Endothelial cell of umbilical vein (primary cell): ENCODE results near the gene RIMBP2. TPM values are rescaled to one million over a fixed set of nuclear protein-coding genes. Genes with fewer than 3 reads are reported as not detected.
"Not testable (repeated sequence)": the region's sequence is repeated elsewhere in the genome, so short reads cannot be mapped to it uniquely, and the experiment has no call there.

Experiments used
- BruUV-seq: library from RNA; stranded (reverse); fragments of 400-500 nt; replicated peaks from 2 replicates; lab custom pipeline; 2021; lab: Mats Ljungman, UMichigan
- CTCF ChIA-PET: fragments of 300-600, 350-600 bp; sonication (Branson Sonifier 250); formaldehyde crosslinking; loops from one replicate; lab custom pipeline; 2021; ENCODE audit warnings: antibody characterized with exemption, inconsistent platforms; lab: Charles Lee
- POLR2A ChIA-PET: fragments of 300-600, 350-600 bp; sonication (Branson Sonifier 250); formaldehyde crosslinking; loops from one replicate; lab custom pipeline; 2021; ENCODE audit warnings: antibody characterized with exemption, inconsistent platforms; lab: Charles Lee
- DNase-seq: peaks from one replicate; pipeline ENCODE4 v3.0.0-alpha.2; 2011; ENCODE audit warnings: low read depth, low spot score
- FAIRE-seq: peaks from 2 replicates; lab custom pipeline; 2011; peaks lifted over from hg19 to GRCh38; lab: Jason Lieb, UNC
- H2AFZ ChIP-seq: 2 replicates; pipeline ENCODE4 v1.6.0; 2012; ENCODE audit warnings: low read depth, low read length, control low read depth, inconsistent platforms
- H3K27ac ChIP-seq: 2 replicates; pipeline ENCODE4 v1.5.1; 2011; ENCODE audit warnings: low read depth, mild to moderate bottlenecking, control low read depth, low read length, moderate library complexity; ENCODE audit not compliant: insufficient read depth
- H3K27me3 ChIP-seq, 2 experiments: 2 replicates each; pipeline versions ENCODE4 v1.6.0 to v1.6.1; 2011; ENCODE audit warnings: low read length in 2 of 2, mixed read lengths in 1 of 2; ENCODE audit not compliant: control insufficient read depth in 2 of 2, insufficient read depth in 2 of 2
- H3K36me3 ChIP-seq, 2 experiments: 2 replicates in 1 of 2; 3 replicates in 1 of 2; pipeline ENCODE4 v1.5.1; 2011; ENCODE audit warnings: low read length in 2 of 2, mild to moderate bottlenecking in 1 of 2, moderate library complexity in 1 of 2; ENCODE audit not compliant: control insufficient read depth in 2 of 2, insufficient read depth in 2 of 2; ENCODE audit errors: extremely low read depth in 1 of 2
- H3K4me1 ChIP-seq: 3 replicates; pipeline ENCODE4 v1.5.1; 2011; ENCODE audit warnings: mild to moderate bottlenecking, low read length; ENCODE audit not compliant: control insufficient read depth, insufficient read depth; ENCODE audit errors: extremely low read depth
- H3K4me2 ChIP-seq: 2 replicates; pipeline ENCODE4 v1.6.1; 2011; ENCODE audit warnings: low read length, control low read depth, mixed read lengths; ENCODE audit not compliant: insufficient read depth
- H3K4me3 ChIP-seq, 3 experiments: fragments of 200-600 bp in 1 of 3; sonication (generic), shearing (Covaris generic) in 1 of 3; replicated peaks in 1 of 3; 2 replicates each; pipeline ENCODE4 v1.5.1; 2011 to 2016; ENCODE audit warnings: control low read depth in 3 of 3, low read length in 3 of 3, mild to moderate bottlenecking in 2 of 3, inconsistent platforms in 1 of 3, low read depth in 1 of 3, moderate library complexity in 1 of 3; ENCODE audit not compliant: insufficient read depth in 1 of 3
- H3K79me2 ChIP-seq: 2 replicates; pipeline ENCODE4 v1.6.0; 2012; ENCODE audit warnings: low read length, inconsistent platforms; ENCODE audit not compliant: control insufficient read depth, insufficient read depth
- H3K9ac ChIP-seq: replicated peaks from 2 replicates; pipeline ENCODE3; 2011; ENCODE audit warnings: low read length, control low read depth; ENCODE audit not compliant: insufficient read depth; ENCODE audit errors: extremely low read depth
- H3K9me1 ChIP-seq: replicated peaks from 3 replicates; pipeline ENCODE4 v1.6.0; 2011; ENCODE audit warnings: mild to moderate bottlenecking, low read length; ENCODE audit not compliant: control insufficient read depth, insufficient read depth; ENCODE audit errors: extremely low read depth
- H3K9me3 ChIP-seq: replicated peaks from 2 replicates; pipeline ENCODE4 v1.5.1; 2012; ENCODE audit warnings: low read length, inconsistent platforms; ENCODE audit not compliant: control insufficient read depth, insufficient read depth
- H4K20me1 ChIP-seq: replicated peaks from 2 replicates; pipeline ENCODE3; 2011; ENCODE audit warnings: mild to moderate bottlenecking, low read length; ENCODE audit not compliant: control insufficient read depth, insufficient read depth; ENCODE audit errors: extremely low read depth
- CTCF ChIP-seq, 2 donors: IDR thresholded peaks; 1 replicate in 1 of 2; 2 replicates in 1 of 2; pipeline ENCODE4 v1.5.1; 2011; ENCODE audit warnings: low read length in 2 of 2, mild to moderate bottlenecking in 2 of 2, moderate library complexity in 2 of 2, control low read depth in 1 of 2, inconsistent platforms in 1 of 2, low read depth in 1 of 2; ENCODE audit not compliant: insufficient read depth in 1 of 2; ENCODE audit errors: extremely low read depth in 1 of 2
- GATA2 ChIP-seq: IDR thresholded peaks from 2 replicates; pipeline ENCODE4 v1.7.0; 2011; ENCODE audit warnings: low read depth, mild to moderate bottlenecking, moderate library complexity, mixed read lengths, low read length; ENCODE audit not compliant: insufficient read length, insufficient read depth
- MYC ChIP-seq: IDR thresholded peaks from one replicate; pipeline ENCODE4 v1.6.1; 2011; ENCODE audit warnings: mild to moderate bottlenecking, low read depth, low read length
- dilution Hi-C: fragments of 300-500 bp; cut with MboI; formaldehyde crosslinking; loops from one replicate; pipeline ENCODE4 v1.15.0; 2019; ENCODE audit warnings: low sequenced_read_pairs; ENCODE audit not compliant: extremely low pct_ligation_motif_present
- intact Hi-C: fragments of 100-400 bp; cut with micrococcal nuclease; formaldehyde crosslinking; loops from one replicate; pipeline ENCODE4 v1.10.0; 2022
- polyA plus RNA-seq, 4 experiments: library from polyadenylated mRNA; depleted of rRNA in 3 of 4; stranded (reverse) in 3 of 4; unstranded in 1 of 4; fragments of >200 nt; gene quantifications; 2 replicates each; pipeline versions ENCODE4 v1.2.1 to v1.2.3, GENCODE V29; 2011 to 2012; ENCODE audit warnings: missing spikeins in 1 of 4
- total RNA-seq: library from RNA; stranded (reverse); gene quantifications from 2 replicates; pipeline ENCODE4 v1.2.3, GENCODE V29; 2021

The RIMBP2 gene
- total and polyA plus RNA-seq, 2 donors (not counting 3 experiments of a cell fraction or from before 2014, with no cell fraction given), result 0.04 TPM; not detected in 1

GRCh38 chr12:130647814-130648213 lies 68.3 kb downstream of the RIMBP2 start:
- dilution Hi-C loops, result no loop called here
- intact Hi-C loops, result no loop called here
- Histone ChIP-seq H3K9me1 (no peaks in the 10 kb centered on the region), H4K20me1 (no peaks in the 10 kb centered on the region), H3K79me2 (no peaks in the 10 kb centered on the region), H3K27ac (no peak overlapping the region), H2AFZ (no peak overlapping the region), H3K4me1 (no peaks in the 10 kb centered on the region), H3K27me3 (no peaks in the 10 kb centered on the region), H3K4me3 (no peak overlapping the region), H3K9ac (no peak overlapping the region), H3K36me3 (no peaks in the 10 kb centered on the region), H3K4me2 (no peak overlapping the region), H3K9me3 (peaks cover 3% of the 10 kb centered on the region)
- no TSS peak for BruUV-seq
- FAIRE-seq (no peak), DNase-seq (no peak)
- no peak for TF ChIP-seq GATA2
- TF ChIP-seq CTCF (IDR thresholded peaks at IDR 0.05; ENCODE audit: extremely low read depth in 1 of 2, insufficient read depth in 1 of 2, low read depth in 1 of 2, low read length in 2 of 2), result no peak
- CTCF ChIA-PET, result no interaction called here
- POLR2A ChIA-PET, result no interaction called here

GRCh38 chr12:130646716-130647370 lies 69.3 kb downstream of the RIMBP2 start:
- intact Hi-C loops (no loop called here), dilution Hi-C loops (no loop called here)
- H3K27ac ChIP-seq, result no peak overlapping the region
- H3K4me1 ChIP-seq, result no peaks in the 10 kb centered on the region
- no peak overlapping the region for H2AFZ ChIP-seq
- H3K4me2 ChIP-seq, result no peak overlapping the region
- H3K4me3 ChIP-seq, result no peak overlapping the region
- no peaks in the 10 kb centered on the region for H3K79me2 ChIP-seq
- no TSS peak for BruUV-seq
- TF ChIP-seq MYC, result no peak
- FAIRE-seq (no peak), DNase-seq (no peak)
- no peaks in the 10 kb centered on the region for H4K20me1 ChIP-seq
- H3K9ac ChIP-seq, result no peak overlapping the region
- no peaks in the 10 kb centered on the region for H3K36me3 ChIP-seq
- H3K9me3 ChIP-seq, result peaks cover 3% of the 10 kb centered on the region
- H3K9me1 ChIP-seq, result no peaks in the 10 kb centered on the region
- ChIA-PET POLR2A (no interaction called here), CTCF (no interaction called here)
- H3K27me3 ChIP-seq, result no peaks in the 10 kb centered on the region

DNA sequence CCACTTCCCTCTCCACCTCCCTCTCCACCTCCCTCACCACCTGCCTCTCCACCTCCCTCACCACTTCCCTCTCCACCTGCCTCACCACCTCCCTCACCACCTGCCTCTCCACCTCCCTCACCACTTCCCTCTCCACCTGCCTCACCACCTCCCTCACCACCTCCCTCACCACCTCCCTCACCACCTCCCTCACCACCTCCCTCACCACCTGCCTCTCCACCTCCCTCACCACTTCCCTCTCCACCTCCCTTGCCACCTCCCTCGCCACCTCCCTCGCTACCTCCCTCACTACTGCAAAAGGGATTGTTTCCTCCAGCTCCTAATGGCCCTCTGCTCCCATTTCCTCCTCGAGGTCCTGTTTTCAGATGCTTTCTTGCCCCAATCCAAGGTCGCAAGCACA lies 69.9 kb downstream of the RIMBP2 start:
- H4K20me1 ChIP-seq, H3K9ac ChIP-seq, FAIRE-seq, H3K9me3 ChIP-seq, H3K4me2 ChIP-seq, dilution Hi-C loops, H3K4me1 ChIP-seq, BruUV-seq, H3K36me3 ChIP-seq, H3K27ac ChIP-seq, DNase-seq, H3K27me3 ChIP-seq, CTCF ChIA-PET, POLR2A ChIA-PET, H3K79me2 ChIP-seq, H3K9me1 ChIP-seq, H2AFZ ChIP-seq, intact Hi-C loops, H3K4me3 ChIP-seq: not testable (repeated sequence)
